Cerebellar nuclear complex (tissue), 1 donor: ENCODE data around the gene HIPK2.

Experiments used
- DNase-seq, 2 experiments: peaks; one replicate each; lab custom pipeline; 2025; lab: John Stamatoyannopoulos, UW

The HIPK2 gene

GRCh38 chr7:139735466-139735865 is 42.3 kb downstream of the HIPK2 start:
- no peak for DNase-seq

- DNase-seq = no peak
These were observed 43.4 kb downstream of the HIPK2 start for GRCh38 chr7:139734395-139734794.

GRCh38 chr7:139733751-139734150 is 44.0 kb downstream of the HIPK2 start:
- no peak for DNase-seq

- no peak for DNase-seq
These were observed 45.2 kb downstream of the HIPK2 start for GRCh38 chr7:139732471-139733167.

GRCh38 chr7:139731802-139732470 is 45.9 kb downstream of the HIPK2 start:
- DNase-seq = no peak

- DNase-seq = no peak
These were observed 46.8 kb downstream of the HIPK2 start for GRCh38 chr7:139730746-139731612.

- no peak for DNase-seq
These were observed 49.6 kb downstream of the HIPK2 start for GRCh38 chr7:139728203-139728602.

GRCh38 chr7:139727151-139727705 is 50.6 kb downstream of the HIPK2 start:
- DNase-seq = no peak

GRCh38 chr7:139726485-139726869 is 51.3 kb downstream of the HIPK2 start:
- no peak for DNase-seq

- DNase-seq = no peak
These were observed 51.8 kb downstream of the HIPK2 start for GRCh38 chr7:139725858-139726484.

- no peak for DNase-seq
These were observed 52.7 kb downstream of the HIPK2 start for GRCh38 chr7:139725077-139725476.

GRCh38 chr7:139722604-139723003 is 55.2 kb downstream of the HIPK2 start:
- DNase-seq = no peak

GRCh38 chr7:139721821-139722220 is 56.0 kb downstream of the HIPK2 start:
- DNase-seq = no peak

GRCh38 chr7:139721417-139721816 is 56.4 kb downstream of the HIPK2 start:
- no peak for DNase-seq

- DNase-seq = no peak
These were observed 57.0 kb downstream of the HIPK2 start for GRCh38 chr7:139720705-139721231.

- DNase-seq = no peak
These were observed 57.6 kb downstream of the HIPK2 start for GRCh38 chr7:139720186-139720585.

GRCh38 chr7:139718859-139719258 is 58.9 kb downstream of the HIPK2 start:
- no peak for DNase-seq

- DNase-seq = no peak
These were observed 59.7 kb downstream of the HIPK2 start for GRCh38 chr7:139718141-139718540.

GRCh38 chr7:139716156-139716942 is 61.4 kb downstream of the HIPK2 start:
- DNase-seq = no peak

GRCh38 chr7:139715194-139715815 is 62.5 kb downstream of the HIPK2 start:
- no peak for DNase-seq
